ENCODE results near the gene CXCL16. TPM values are rescaled to one million over a fixed set of nuclear protein-coding genes. Genes with fewer than 3 reads are reported as not detected.

Gene CXCL16
- total and polyA plus RNA-seq, 2 of the 13 experiments (the other 11 are each of a cell fraction or from before 2014, with no cell fraction given) = 9.4 to 101 TPM

DNA sequence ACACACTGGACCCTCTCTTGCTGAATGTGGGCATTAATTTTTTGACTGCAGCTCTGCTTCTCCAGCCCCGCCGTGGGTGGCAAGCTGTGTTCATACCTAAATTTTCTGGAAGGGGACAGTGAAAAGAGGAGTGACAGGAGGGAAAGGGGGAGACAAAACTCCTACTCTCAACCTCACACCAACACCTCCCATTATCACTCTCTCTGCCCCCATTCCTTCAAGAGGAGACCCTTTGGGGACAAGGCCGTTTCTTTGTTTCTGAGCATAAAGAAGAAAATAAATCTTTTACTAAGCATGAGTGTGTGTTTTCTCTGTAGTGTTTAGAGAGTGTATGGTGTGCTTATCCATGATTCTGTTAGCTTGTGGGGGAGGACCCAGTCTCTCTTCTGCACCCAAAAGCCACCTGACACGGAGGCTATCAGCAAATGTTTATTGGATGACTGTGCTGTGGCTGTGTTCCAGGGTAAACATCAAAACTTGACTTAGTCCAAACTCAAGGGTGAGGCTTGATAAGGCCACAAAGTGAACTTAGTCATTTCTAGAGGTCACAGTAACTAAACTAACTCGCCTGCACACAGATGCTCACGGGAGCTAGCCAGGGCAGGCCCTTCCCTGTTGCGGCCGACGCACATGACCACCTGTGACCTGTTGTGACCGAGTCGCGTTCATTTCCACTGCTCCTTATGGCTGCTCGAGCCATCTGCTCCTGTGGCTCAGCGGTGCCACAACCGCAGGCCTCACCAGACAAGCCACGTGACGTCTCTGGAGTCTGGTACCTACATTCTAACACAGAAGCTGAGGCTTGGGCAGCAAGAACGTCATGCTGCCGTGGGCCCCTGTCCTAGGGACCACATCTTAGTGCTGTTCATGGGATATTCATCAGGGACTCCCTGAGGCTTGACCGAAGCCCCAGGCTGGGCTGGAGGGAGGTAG lies 18.3 kb downstream of the CXCL16 start (continued):
- TF ChIP-seq, protein P1, sequence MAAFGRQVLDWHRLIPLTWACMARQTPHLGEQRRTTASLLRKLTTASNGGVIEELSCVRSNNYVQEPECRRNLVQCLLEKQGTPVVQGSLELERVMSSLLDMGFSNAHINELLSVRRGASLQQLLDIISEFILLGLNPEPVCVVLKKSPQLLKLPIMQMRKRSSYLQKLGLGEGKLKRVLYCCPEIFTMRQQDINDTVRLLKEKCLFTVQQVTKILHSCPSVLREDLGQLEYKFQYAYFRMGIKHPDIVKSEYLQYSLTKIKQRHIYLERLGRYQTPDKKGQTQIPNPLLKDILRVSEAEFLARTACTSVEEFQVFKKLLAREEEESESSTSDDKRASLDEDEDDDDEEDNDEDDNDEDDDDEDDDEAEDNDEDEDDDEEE (CRISPR knock-in tag; IDR thresholded peaks at IDR 0.05) = peak; percentile 80
- TF ChIP-seq ZNF350 (CRISPR knock-in tag; IDR thresholded peaks at IDR 0.05; ENCODE audit: borderline replicate concordance, low read depth) = peak; percentile 45
- TF ChIP-seq ZNF225 (CRISPR knock-in tag; IDR thresholded peaks at IDR 0.05) = no peak
- no peak for TF ChIP-seq HNRNPUL1 (IDR thresholded peaks at IDR 0.05; ENCODE audit: low read depth, low read length)
- TF ChIP-seq ATF1 (CRISPR knock-in tag; IDR thresholded peaks at IDR 0.05) = no peak; the same call in 1 of the 2 replicates
- TF ChIP-seq ZNF782 (CRISPR knock-in tag; IDR thresholded peaks at IDR 0.05; ENCODE audit: borderline replicate concordance) = no peak
- 0 out of 4 replicates have a peak, but pooled peaks of 1 of the 2 experiments have one; percentile 42 for TF ChIP-seq KLF16 (CRISPR knock-in tag; IDR thresholded peaks at IDR 0.05)
- no peak for TF ChIP-seq U2AF1 (optimal IDR thresholded peaks at IDR 0.05; ENCODE audit: low read depth, low read length)
- TF ChIP-seq ELF4 (CRISPR knock-in tag; IDR thresholded peaks at IDR 0.05; ENCODE audit: borderline replicate concordance) = no peak
- TF ChIP-seq, protein P2, sequence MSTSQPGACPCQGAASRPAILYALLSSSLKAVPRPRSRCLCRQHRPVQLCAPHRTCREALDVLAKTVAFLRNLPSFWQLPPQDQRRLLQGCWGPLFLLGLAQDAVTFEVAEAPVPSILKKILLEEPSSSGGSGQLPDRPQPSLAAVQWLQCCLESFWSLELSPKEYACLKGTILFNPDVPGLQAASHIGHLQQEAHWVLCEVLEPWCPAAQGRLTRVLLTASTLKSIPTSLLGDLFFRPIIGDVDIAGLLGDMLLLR (CRISPR knock-in tag; IDR thresholded peaks at IDR 0.05) = no peak
- TF ChIP-seq KLF12 (CRISPR knock-in tag; IDR thresholded peaks at IDR 0.05; ENCODE audit: borderline replicate concordance) = no peak
- TF ChIP-seq ZNF460 (CRISPR knock-in tag; IDR thresholded peaks at IDR 0.05; ENCODE audit: borderline replicate concordance) = no peak
- no peak; the same call in 1 of the 2 replicates for TF ChIP-seq LCORL (IDR thresholded peaks at IDR 0.05)
- peak; percentile 69; the same call in 1 of the 2 replicates for TF ChIP-seq LCORL (CRISPR knock-in tag; IDR thresholded peaks at IDR 0.05)
- TF ChIP-seq ZSCAN20 (CRISPR knock-in tag; IDR thresholded peaks at IDR 0.05; ENCODE audit: borderline replicate concordance) = no peak
- peak; percentile 80 for TF ChIP-seq JUN (CRISPR knock-in tag; IDR thresholded peaks at IDR 0.05)
- no peak for TF ChIP-seq ZNF83 (CRISPR knock-in tag; IDR thresholded peaks at IDR 0.05; ENCODE audit: borderline replicate concordance)
- TF ChIP-seq SALL2 (CRISPR knock-in tag; IDR thresholded peaks at IDR 0.05) = no peak
- TF ChIP-seq, protein P3, sequence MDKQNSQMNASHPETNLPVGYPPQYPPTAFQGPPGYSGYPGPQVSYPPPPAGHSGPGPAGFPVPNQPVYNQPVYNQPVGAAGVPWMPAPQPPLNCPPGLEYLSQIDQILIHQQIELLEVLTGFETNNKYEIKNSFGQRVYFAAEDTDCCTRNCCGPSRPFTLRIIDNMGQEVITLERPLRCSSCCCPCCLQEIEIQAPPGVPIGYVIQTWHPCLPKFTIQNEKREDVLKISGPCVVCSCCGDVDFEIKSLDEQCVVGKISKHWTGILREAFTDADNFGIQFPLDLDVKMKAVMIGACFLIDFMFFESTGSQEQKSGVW (CRISPR knock-in tag; IDR thresholded peaks at IDR 0.05; ENCODE audit: borderline replicate concordance) = no peak
- TF ChIP-seq, protein P4, sequence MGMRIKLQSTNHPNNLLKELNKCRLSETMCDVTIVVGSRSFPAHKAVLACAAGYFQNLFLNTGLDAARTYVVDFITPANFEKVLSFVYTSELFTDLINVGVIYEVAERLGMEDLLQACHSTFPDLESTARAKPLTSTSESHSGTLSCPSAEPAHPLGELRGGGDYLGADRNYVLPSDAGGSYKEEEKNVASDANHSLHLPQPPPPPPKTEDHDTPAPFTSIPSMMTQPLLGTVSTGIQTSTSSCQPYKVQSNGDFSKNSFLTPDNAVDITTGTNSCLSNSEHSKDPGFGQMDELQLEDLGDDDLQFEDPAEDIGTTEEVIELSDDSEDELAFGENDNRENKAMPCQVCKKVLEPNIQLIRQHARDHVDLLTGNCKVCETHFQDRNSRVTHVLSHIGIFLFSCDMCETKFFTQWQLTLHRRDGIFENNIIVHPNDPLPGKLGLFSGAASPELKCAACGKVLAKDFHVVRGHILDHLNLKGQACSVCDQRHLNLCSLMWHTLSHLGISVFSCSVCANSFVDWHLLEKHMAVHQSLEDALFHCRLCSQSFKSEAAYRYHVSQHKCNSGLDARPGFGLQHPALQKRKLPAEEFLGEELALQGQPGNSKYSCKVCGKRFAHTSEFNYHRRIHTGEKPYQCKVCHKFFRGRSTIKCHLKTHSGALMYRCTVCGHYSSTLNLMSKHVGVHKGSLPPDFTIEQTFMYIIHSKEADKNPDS (CRISPR knock-in tag; IDR thresholded peaks at IDR 0.05) = no peak
- no peak for TF ChIP-seq SETDB1 (CRISPR knock-in tag; IDR thresholded peaks at IDR 0.05; ENCODE audit: borderline replicate concordance)
- TF ChIP-seq ZNF644 (CRISPR knock-in tag; IDR thresholded peaks at IDR 0.05; ENCODE audit: low read depth) = no peak
- TF ChIP-seq ZNF670 (CRISPR knock-in tag; IDR thresholded peaks at IDR 0.05; ENCODE audit: borderline replicate concordance) = no peak
- no peak for TF ChIP-seq XBP1 (CRISPR knock-in tag; IDR thresholded peaks at IDR 0.05)
- TF ChIP-seq ZNF563 (CRISPR knock-in tag; IDR thresholded peaks at IDR 0.05) = no peak
- TF ChIP-seq ZNF605 (CRISPR knock-in tag; IDR thresholded peaks at IDR 0.05) = 0 out of 2 replicates have a peak, but pooled peaks have one; percentile 54

All from HepG2 (cell line).